NCI-H69 (cell line): ENCODE measurements around the gene ZBTB7A.

ENCODE experiments used
- DNase-seq: peaks from one replicate; lab custom pipeline; 2025; lab: John Stamatoyannopoulos, UW

The ZBTB7A gene

GRCh38 chr19:4036576-4037300, 30.0 kb downstream of the ZBTB7A start:
- DNase-seq, result no peak

DNA sequence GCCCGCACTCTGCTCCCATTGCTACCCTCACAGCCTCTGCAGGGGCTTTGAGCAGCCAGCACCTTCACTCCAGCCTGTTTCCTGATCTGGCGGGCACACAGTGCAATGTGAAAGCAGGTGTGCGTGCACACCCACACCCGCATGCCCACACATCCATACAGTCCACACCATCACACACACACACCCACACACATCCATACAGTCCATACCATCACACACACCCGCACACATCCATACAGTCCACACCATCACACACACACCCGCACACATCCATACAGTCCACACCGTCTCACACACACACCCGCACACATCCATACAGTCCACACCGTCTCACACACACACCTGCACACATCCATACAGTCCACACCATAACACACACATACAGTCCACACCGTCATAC, 31.1 kb downstream of the ZBTB7A start:
- no peak for DNase-seq

GRCh38 chr19:4035018-4035566, 31.6 kb downstream of the ZBTB7A start:
- no peak for DNase-seq

GRCh38 chr19:4034048-4035017, 32.4 kb downstream of the ZBTB7A start:
- no peak for DNase-seq

DNA sequence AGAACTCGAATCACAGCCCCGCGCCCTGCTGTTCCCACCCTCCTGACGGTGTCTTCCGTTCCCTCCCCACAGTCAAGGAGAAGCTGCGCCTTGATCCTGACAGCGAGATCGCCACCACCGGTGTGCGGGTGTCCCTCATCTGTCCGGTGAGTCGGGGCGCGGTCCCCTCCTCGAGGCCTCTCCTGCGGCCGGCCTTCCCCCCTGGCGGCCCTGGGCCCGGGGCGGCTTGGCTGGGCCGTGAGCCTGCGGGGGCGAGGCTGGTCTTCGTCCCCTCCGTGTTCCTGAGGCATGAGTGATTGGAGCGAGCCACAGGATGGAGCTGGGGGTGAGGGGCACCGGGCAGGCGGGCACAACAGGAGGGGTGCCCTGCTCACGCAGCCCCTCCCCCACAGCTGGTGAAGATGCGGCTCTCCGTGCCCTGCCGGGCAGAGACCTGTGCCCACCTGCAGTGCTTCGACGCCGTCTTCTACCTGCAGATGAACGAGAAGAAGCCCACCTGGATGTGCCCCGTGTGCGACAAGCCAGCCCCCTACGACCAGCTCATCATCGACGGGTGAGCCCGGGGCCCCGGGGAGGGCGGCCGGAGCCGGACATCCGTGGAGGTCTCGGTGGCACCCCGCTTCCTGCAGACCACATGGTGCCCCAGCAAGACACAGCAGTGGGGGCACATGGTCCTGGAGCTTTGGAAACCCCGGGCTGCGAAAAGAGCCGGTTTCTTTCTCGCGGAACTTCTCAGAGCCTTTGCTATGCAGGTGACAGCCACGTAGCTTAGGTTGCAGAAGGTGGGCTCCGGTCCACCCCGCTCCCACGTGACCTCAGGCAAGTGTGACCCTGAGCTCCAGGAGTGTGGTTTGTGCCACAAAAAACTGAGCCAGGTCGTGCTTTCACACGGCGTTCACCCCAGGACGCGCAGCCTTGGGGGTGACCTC, 33.4 kb downstream of the ZBTB7A start:
- DNase-seq, result no peak

GRCh38 chr19:4032436-4032835, 34.3 kb downstream of the ZBTB7A start:
- DNase-seq, result peak; percentile 45

DNA sequence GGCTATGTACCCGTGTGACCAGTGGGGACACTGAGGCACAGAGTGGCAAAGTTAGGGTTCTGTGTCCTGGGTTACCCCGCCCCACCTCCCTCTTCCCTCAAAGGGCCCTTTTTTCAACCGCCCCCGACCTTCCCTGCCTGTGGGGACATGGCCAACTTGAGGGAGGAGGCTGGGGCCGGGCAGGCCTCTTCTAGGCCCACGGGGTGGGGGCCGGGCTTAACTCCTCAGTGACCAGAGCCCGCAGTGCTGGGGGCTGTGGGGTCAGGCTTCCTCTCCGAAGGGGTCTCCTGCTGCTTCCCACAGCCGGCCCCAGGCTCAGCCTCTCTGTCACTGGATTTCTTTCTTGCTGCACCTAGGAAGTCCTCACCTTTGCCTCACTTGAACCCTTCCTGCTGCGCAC, 35.3 kb downstream of the ZBTB7A start:
- DNase-seq, result no peak

GRCh38 chr19:4030981-4031380, 35.7 kb downstream of the ZBTB7A start:
- no peak for DNase-seq

- DNase-seq, result no peak
Measured at GRCh38 chr19:4030552-4030951, 36.1 kb downstream of the ZBTB7A start.

DNA sequence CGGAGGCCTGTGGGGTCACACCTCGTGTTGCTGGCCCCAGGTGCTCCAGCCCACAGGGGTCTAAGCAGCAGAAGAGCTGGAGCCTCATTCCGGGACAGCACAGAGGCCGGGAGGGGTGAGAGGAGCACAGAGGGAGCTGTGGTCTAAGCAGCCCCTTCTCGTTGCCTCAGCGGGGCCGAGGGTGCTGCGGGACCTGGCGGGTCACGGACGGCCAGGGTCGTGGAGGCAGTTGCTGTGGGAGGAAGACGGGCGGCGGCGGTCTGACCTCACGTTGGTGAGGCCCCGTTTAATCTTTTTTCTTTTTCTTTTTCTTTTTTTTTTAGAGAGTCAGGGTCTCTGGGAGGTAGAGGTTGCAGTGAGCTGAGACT, 37.5 kb downstream of the ZBTB7A start:
- no peak for DNase-seq

- DNase-seq, result no peak
Measured at GRCh38 chr19:4028334-4029246, 38.1 kb downstream of the ZBTB7A start.

DNA sequence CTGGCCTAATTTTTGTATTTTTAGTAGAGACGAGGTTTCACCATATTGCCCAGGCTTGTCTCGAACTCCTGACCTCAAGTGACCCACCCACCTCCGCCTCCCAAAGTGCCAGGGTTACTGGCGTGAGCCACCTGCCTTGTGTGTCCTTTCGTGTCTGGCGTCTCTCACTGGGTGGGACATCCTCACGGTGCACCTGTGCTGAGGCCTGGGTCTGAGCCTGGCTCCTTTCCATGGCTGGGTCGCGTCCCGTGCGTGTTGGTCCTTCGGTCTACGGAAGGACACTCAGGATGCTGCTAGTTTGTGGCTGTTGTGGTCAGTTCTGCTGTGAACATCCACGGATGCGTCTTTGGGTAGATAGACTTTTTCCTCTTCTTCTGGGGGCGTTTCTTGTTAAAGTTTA, 39.6 kb downstream of the ZBTB7A start:
- DNase-seq, result no peak

DNA sequence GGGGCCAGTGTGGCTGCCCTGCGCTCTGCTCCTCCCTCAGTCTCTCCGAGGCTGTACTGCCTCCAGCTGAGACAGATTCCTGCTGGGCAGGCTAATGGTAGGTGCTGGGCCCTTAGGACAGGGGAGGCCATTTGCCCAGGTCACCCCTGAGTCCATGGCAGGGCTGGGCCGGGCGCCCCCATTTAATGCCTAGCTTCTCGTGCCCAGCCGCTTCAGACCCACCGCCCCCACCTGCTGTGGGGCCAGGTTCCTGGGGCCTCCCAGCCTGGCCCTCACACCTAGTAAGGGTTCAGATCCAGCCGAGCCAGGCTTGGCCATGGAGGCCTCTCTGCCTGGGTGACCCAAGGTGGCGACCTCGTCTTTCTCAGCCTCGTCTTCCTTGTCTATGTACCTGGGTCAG, 41.4 kb downstream of the ZBTB7A start:
- DNase-seq, result no peak

GRCh38 chr19:4023600-4024398, 42.9 kb downstream of the ZBTB7A start:
- no peak for DNase-seq

- no peak for DNase-seq
Measured at GRCh38 chr19:4019578-4019977, 47.1 kb downstream of the ZBTB7A start.

- DNase-seq, result no peak
Measured at GRCh38 chr19:4018775-4019504, 47.8 kb downstream of the ZBTB7A start.

DNA sequence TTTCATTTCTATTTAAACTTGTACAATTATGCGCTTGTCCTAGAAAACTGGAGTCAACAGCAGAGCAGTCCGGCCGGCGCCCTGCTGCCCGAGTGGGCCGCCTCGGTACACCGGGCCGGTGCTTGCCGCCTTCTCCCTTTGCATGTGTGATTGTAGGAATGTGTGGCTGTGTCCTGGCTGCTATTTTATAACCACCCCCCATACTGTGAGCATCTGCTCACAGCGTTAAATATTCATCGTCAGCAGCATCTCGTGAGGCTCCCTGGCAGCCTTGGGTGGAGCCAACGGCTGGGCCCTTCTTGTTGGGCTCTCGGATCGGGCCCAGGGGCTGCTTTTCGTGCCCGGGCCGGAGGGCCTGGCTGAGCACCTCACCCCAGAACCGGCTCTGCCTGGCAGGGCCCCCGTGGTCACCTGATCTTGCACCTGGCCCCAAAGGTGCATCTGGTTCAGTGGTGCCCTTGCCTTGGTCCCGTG, 48.5 kb downstream of the ZBTB7A start:
- DNase-seq, result no peak

DNA sequence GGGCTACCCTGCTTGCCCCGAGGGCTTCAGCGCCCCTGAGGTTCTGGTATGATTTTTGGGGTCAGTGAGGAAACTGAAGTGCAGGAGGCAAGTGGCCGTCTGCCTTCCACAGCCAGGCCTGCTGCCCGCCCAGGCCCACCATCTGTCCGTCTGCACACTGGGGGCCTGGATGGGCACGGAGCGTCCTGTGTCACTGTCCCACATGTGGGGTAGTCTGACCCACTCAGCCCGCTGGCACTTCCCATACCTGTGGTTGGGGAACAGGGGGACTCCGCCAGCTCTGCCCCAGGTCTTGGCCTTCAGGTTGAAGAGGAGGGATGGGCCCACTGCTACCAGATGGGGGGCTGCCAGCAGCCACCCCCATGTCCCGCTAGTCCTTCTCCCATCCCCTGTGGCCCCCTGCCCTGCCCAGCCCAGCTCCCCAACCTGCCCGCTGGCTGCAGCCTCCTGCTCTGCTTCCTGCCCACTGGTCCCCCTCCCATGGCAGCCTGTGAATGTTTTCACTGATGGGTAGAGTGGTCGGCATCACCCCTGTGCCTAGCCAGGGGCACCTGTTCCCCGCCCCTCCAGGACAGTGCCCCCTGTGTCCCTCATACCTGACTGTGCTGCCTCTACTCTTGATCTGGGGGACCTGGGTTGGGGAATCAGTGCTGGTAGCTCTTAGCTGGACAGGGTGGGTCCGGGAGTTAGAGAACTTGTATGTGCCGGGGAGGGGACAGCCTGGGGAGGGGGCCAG, 49.6 kb downstream of the ZBTB7A start:
- no peak for DNase-seq
